Naive thymus-derived CD8-positive, alpha-beta T cell (primary cell): ENCODE results near the gene SMNDC1. TPM values are rescaled to one million over a fixed set of nuclear protein-coding genes. Genes with fewer than 3 reads are reported as not detected.
A peak's percentile ranks its signal among the peaks of the same experiment; 100 is the strongest.
"Not testable (repeated sequence)": the region's sequence is repeated elsewhere in the genome, so short reads cannot be mapped to it uniquely, and the experiment has no call there.

Source experiments
- ATAC-seq, 2 donors: fragments of 150-1000 bp; cut with Tn5 transposase in 1 of 2; sonication (Bioruptor Pico), chemical (Tn5 transposase) in 1 of 2; 1 replicate in 1 of 2; 2 replicates in 1 of 2; pipeline ENCODE4 v1.10.0; 2021; ENCODE audit warnings: mild to moderate bottlenecking in 2 of 2, moderate library complexity in 2 of 2
- POLR2A ChIA-PET: fragments of 350-600 bp; sonication (Branson Sonifier 250); formaldehyde crosslinking; loops from one replicate; lab custom pipeline; 2021; ENCODE audit warnings: antibody characterized with exemption; lab: Charles Lee
- DNase-seq, 10 donors: peaks; one replicate each; pipeline versions ENCODE4 v3.0.0 to v3.0.0-alpha.2; 2020 to 2022
- H3K27ac Mint-ChIP-seq, 10 donors: one replicate each; pipeline ENCODE4 v1.8.0; 2020 to 2022; ENCODE audit warnings: mild to moderate bottlenecking in 10 of 10, mixed read lengths in 10 of 10, moderate library complexity in 4 of 10, inconsistent platforms in 1 of 10
- H3K27me3 Mint-ChIP-seq, 5 donors: one replicate each; pipeline ENCODE4 v1.8.0; 2021 to 2022; ENCODE audit warnings: mixed read lengths in 5 of 5
- H3K36me3 Mint-ChIP-seq, 3 donors: one replicate each; pipeline ENCODE4 v1.8.0; 2020 to 2022; ENCODE audit warnings: mixed read lengths in 3 of 3, mild to moderate bottlenecking in 2 of 3, inconsistent platforms in 1 of 3
- H3K4me1 Mint-ChIP-seq, 4 donors: one replicate each; pipeline ENCODE4 v1.8.0; 2021 to 2022; ENCODE audit warnings: mixed read lengths in 4 of 4
- H3K4me3 Mint-ChIP-seq, 10 donors: one replicate each; pipeline ENCODE4 v1.8.0; 2020 to 2022; ENCODE audit warnings: mild to moderate bottlenecking in 10 of 10, mixed read lengths in 10 of 10, moderate library complexity in 6 of 10, inconsistent platforms in 1 of 10
- H3K9me3 Mint-ChIP-seq, 9 donors: one replicate each; pipeline ENCODE4 v1.8.0; 2020 to 2022; ENCODE audit warnings: mixed read lengths in 9 of 9, mild to moderate bottlenecking in 3 of 9, inconsistent platforms in 1 of 9, moderate library complexity in 1 of 9
- polyA plus RNA-seq, 3 donors: library from polyadenylated mRNA; unstranded; fragments of 300-500 nt; fragmentation: Illumina TruSeq; gene quantifications; one replicate each; pipeline ENCODE4 v1.2.3, GENCODE V29; 2021
- total RNA-seq, 8 experiments: library from RNA in 2 of 8; stranded (reverse) in 2 of 8; gene quantifications; one replicate each; pipeline ENCODE4 v1.2.3 and lab custom pipeline; 2021 to 2026

SMNDC1 gene
- total and polyA plus RNA-seq, 5 experiments from 2014 or later: 13.0 to 39.5 (median 14.5) TPM

DNA sequence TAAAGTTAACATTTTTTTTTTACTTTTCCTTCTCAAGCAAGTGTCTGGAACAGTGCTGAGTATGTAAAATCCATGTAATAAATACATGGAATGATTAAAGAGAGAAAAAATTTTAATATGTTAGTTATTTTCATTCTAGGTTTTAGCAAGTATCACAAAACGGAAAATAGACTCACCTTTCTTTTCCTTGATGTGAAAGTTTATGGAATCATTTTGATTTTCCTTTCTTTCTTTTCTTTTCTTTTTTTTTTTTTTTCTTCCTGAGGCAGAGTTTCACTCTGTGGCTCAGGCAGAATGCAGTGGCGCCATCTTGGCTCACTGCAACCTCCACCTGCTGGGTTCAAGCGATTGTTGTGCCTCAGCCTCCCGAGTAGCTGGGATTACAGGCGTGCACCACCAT lies 28.1 kb downstream of the SMNDC1 start:
- Mint-ChIP-seq H3K27me3 (no peaks in the 10 kb centered on the region), H3K4me3 (no peak overlapping the region), H3K9me3 (no peaks in the 10 kb centered on the region), H3K36me3 (peaks cover 0 to 17% (median 4%) of the 10 kb centered on the region in 3 donors), H3K27ac (no peak overlapping the region), H3K4me1 (peaks cover 12 to 32% (median 23%) of the 10 kb centered on the region in 4 donors)
- DNase-seq (no peak), ATAC-seq (no peak)
- POLR2A ChIA-PET: no interaction called here

DNA sequence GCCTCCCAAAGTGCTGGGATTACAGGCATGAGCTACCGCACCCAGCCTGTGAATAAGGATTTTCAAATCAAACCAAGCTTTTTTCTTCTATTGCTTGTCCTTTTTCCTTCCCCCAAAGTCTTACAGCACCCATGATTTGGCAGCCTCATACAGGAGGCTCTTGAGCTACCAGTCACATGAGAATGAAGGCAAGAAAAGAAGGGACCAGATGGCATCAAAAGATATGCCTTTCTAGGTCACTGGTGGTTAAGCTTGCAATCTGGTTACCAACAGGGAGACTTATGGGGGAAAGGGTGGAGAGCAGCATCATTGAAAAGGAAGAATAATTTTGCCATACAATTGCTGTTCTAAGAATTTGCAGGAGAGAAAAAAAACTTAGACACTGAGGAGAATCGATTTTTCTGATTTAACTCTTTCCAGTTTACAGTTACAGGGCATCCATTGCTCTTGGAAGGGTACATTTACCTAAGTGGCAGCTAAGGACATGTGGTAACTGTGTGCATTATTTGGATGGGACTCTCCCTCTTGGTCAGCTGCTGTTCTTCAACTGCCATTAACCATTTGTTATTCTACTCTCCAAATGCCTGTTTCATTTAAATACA lies 29.5 kb downstream of the SMNDC1 start:
- no peak for DNase-seq
- no peaks in the 10 kb centered on the region for H3K9me3 Mint-ChIP-seq
- H3K4me1 Mint-ChIP-seq: peaks cover 14 to 35% (median 25%) of the 10 kb centered on the region in 4 donors
- POLR2A ChIA-PET: no interaction called here
- H3K36me3 Mint-ChIP-seq: peaks cover 0 to 6% (median 3%) of the 10 kb centered on the region in 3 donors
- no peaks in the 10 kb centered on the region for H3K27me3 Mint-ChIP-seq
- H3K4me3 Mint-ChIP-seq: no peak overlapping the region
- ATAC-seq: no peak
- peak overlapping the region in 1 of 10 donors; percentile 63 for H3K27ac Mint-ChIP-seq

DNA sequence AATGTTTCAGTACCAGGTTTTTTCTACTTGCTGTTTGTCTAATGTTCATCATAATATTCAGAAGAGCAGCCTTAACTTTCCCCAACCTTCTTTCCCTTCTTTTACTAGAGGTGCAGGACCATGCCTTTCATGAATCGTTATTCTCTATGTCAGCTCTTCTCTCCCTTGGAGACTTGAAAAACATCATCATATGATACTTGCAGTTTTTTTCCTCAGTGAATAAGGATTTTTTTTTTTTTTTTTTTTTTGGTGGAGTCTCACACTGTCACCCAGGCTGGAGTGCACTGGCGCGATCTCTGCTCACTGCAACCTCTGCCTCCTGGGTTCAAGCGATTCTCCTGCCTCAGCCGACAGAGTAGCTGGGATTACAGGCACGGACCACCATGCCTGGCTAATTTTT lies 30.1 kb downstream of the SMNDC1 start:
- no peaks in the 10 kb centered on the region for H3K9me3 Mint-ChIP-seq
- POLR2A ChIA-PET: interaction anchor here (0.6 to 0.7 kb wide), 2 partner anchors 33 to 363 kb away, joined by 4 read pairs; no protein-coding TSS in a partner anchor
- no peaks in the 10 kb centered on the region for H3K27me3 Mint-ChIP-seq
- H3K4me1 Mint-ChIP-seq: peaks cover 15 to 39% (median 27%) of the 10 kb centered on the region in 4 donors
- H3K27ac Mint-ChIP-seq: peak overlapping the region in 1 of 10 donors; percentile 13
- ATAC-seq (no peak), DNase-seq (no peak)
- H3K4me3 Mint-ChIP-seq: no peak overlapping the region
- peaks cover 0 to 2% (median under 1%) of the 10 kb centered on the region in 3 donors for H3K36me3 Mint-ChIP-seq

DNA sequence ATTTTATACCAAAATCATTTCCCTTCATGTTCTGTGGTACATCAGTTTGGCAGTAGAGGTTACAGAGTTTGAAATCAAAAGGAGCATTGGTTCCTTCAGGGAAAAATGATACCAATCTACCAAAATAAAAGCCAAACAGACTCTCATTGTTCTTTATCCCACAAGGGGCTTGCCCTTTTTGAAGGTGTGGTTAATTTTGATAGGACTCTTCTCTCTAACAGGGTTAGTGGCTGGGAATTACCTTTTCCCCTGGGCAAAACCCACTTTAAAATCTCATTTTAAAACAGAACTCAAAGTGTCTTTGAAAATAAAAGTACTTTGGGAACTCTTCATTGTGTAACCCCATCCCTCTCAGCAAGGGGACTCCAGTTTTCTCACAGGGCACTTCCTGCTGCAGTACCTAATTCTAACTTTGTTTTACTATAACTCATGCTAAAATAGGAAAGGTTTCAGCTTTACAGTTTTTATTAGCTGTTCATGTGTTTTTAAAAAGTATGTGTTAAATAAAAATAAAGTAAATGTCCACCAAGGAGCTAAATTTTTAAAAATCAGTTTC lies 30.6 kb downstream of the SMNDC1 start:
- Mint-ChIP-seq H3K9me3 (no peaks in the 10 kb centered on the region), H3K27ac (peak overlapping the region in 3 of 10 donors; percentile 4 to 44 (median 32)), H3K4me3 (peak overlapping the region in 2 of 10 donors; percentile 28 to 46), H3K4me1 (peaks cover 20 to 41% (median 31%) of the 10 kb centered on the region in 4 donors), H3K36me3 (no peaks in the 10 kb centered on the region), H3K27me3 (no peaks in the 10 kb centered on the region)
- DNase-seq: no peak
- peak in 1 of 2 donors; percentile 15 for ATAC-seq
- POLR2A ChIA-PET: interaction anchor here (0.6 to 0.7 kb wide), 2 partner anchors 33 to 362 kb away, joined by 4 read pairs; no protein-coding TSS in a partner anchor

DNA sequence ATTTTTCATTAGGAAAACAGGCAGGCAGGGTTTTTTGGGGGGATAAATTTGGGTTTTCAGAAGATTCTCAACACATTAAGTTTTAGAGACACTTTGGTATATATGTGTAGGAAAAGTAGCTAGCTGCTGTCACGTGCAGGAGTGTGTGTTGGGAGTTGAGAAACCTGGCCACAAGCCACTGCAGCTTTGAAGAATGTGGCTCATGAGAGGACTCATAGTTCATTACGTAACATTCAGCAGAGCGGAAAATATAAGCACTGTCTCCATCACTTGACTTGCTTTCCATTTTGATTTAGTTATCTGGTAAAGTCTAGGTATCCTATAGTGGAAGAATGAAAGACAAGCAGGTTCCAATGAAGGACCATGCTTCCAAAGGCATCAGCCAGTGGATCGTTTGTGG lies 31.2 kb downstream of the SMNDC1 start:
- H3K27ac Mint-ChIP-seq: peak overlapping the region in 5 of 10 donors; percentile 0 to 64 (median 32)
- H3K9me3 Mint-ChIP-seq: no peaks in the 10 kb centered on the region
- DNase-seq (peak in 9 of 10 donors; percentile 10 to 65 (median 25)), ATAC-seq (peak; percentile 80 to 88)
- H3K4me3 Mint-ChIP-seq: peak overlapping the region in 7 of 10 donors; percentile 4 to 85 (median 48)
- H3K36me3 Mint-ChIP-seq: no peaks in the 10 kb centered on the region
- no peaks in the 10 kb centered on the region for H3K27me3 Mint-ChIP-seq
- peaks cover 24 to 42% (median 34%) of the 10 kb centered on the region in 4 donors for H3K4me1 Mint-ChIP-seq
- POLR2A ChIA-PET: no interaction called here

DNA sequence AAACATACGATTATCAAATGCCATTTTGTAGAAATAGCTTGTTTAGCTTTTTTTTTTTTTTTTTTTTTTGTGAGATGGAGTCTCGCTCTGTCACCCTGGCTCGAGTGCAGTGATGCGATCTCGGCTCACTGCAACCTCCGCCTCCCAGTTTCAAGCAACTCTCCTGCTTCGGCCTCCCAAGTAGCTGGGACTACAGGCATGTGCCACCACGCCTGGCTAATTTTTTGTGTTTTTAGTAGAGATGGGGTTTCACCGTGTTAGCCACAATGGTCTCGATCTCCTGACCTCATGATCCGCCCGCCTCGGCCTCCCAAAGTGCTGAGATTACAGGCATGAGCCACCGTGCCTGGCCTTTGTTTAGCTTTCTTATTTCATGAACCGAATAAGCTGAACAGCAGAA lies 31.7 kb downstream of the SMNDC1 start:
- ATAC-seq, H3K27me3 Mint-ChIP-seq, H3K36me3 Mint-ChIP-seq, H3K9me3 Mint-ChIP-seq, DNase-seq, H3K4me3 Mint-ChIP-seq: not testable (repeated sequence)
- peak overlapping the region in 2 of 10 donors; percentile 4 to 60 for H3K27ac Mint-ChIP-seq
- POLR2A ChIA-PET: interaction anchor here (0.6 kb wide), 1 partner anchor 108 kb away, joined by 3 read pairs; no protein-coding TSS in a partner anchor
- H3K4me1 Mint-ChIP-seq: peaks cover 22 to 43% (median 33%) of the 10 kb centered on the region in 4 donors

DNA sequence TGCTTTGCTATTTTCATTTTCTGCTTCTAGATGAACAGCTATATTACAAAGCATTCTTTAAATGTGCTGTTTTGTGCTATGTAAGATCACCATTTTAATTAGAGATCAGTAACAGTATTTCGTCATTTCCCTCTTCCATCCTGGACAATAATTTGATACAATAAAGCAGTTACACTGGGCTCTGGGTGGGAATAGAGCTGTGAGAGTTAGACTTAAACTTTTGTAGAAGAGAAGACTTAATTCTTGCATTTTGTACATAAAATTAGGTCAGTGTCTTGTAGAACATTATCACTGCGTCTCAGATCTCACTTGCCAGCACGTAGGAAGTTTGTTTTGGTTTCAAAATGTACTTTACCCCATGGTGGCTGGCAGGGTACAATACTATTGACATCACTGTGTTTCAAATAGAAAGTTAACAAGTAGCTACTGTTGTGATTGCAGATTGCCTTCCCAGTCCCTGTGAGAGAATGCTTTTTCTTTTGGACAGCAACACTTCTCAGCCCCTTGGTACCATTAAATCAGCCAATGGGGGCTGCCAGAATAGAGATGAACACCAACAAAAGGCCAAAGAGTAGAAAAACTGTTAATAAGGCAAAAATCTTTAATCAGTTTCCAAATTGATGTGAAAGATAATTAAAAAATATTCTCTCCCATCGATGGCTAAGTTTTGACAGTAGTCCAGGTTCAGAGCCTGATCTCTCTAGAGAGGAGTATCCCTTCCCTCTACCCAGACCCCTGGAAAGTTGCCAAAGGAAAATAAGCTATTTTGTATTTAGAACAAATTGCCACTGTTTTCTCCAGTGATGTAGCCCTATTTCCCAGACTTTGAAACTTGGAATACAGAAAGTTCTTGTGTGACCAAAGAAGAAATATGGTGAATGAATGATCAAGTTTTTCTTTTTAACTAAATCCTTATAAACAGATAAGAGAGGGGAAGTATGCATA lies 35.1 kb downstream of the SMNDC1 start:
- DNase-seq (peak in 4 of 10 donors; percentile 1 to 32 (median 16)), ATAC-seq (peak; percentile 23 to 60)
- H3K4me3 Mint-ChIP-seq: peak overlapping the region; percentile 57 to 84 (median 70)
- no peaks in the 10 kb centered on the region for H3K36me3 Mint-ChIP-seq
- H3K27ac Mint-ChIP-seq: peak overlapping the region; percentile 6 to 95 (median 70)
- peaks cover 20 to 46% (median 29%) of the 10 kb centered on the region in 4 donors for H3K4me1 Mint-ChIP-seq
- H3K9me3 Mint-ChIP-seq: no peaks in the 10 kb centered on the region
- POLR2A ChIA-PET: no interaction called here
- H3K27me3 Mint-ChIP-seq: no peaks in the 10 kb centered on the region

DNA sequence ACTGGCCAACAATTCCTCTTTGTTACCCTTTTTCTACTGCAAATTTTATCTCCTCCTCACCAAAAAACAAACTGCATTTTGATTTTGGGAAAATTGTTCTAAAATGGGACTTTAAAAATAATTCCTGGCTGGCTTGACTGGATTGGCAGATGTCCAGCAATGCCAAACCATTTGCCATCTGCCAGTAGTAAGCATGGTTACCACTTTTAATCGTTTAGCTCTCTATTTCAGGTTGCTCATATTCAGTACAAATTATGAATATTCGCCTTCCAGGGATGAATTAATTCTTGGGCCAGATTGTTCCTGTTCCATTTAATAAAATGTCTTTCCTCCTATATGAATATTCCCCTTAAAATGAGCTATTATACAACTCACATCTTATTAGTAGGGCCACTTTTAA lies 35.7 kb downstream of the SMNDC1 start:
- Mint-ChIP-seq H3K27ac (peak overlapping the region in 5 of 10 donors; percentile 47 to 95 (median 74)), H3K9me3 (no peaks in the 10 kb centered on the region), H3K4me1 (peaks cover 20 to 40% (median 24%) of the 10 kb centered on the region in 4 donors), H3K36me3 (no peaks in the 10 kb centered on the region), H3K27me3 (no peaks in the 10 kb centered on the region), H3K4me3 (peak overlapping the region in 7 of 10 donors; percentile 66 to 84 (median 72))
- no peak for ATAC-seq
- POLR2A ChIA-PET: no interaction called here
- DNase-seq: no peak

DNA sequence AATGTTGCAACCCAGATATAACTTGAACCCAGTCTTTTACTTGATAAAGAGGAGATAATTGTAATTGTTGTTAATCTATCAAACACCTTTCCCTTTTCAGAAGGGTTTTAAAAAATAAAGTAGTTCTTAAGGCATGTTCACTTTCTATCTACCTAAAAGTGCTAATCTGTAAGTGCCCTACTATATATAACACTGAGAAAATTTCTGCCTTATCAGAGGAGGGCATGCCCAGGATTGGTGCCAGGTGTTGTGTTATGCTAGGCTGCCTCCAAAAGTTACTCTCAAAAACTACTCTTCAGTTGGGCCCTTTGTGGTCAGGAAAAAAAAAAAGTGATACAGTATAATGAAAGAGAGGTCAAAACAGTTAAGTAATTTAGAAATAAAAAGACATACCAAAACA lies 36.3 kb downstream of the SMNDC1 start:
- H3K27ac Mint-ChIP-seq: peak overlapping the region in 3 of 10 donors; percentile 17 to 71 (median 20)
- H3K4me3 Mint-ChIP-seq: peak overlapping the region in 2 of 10 donors; percentile 18 to 39
- H3K9me3 Mint-ChIP-seq: no peaks in the 10 kb centered on the region
- DNase-seq (no peak), ATAC-seq (no peak)
- POLR2A ChIA-PET: no interaction called here
- H3K36me3 Mint-ChIP-seq: no peaks in the 10 kb centered on the region
- H3K4me1 Mint-ChIP-seq: peaks cover 16 to 34% (median 19%) of the 10 kb centered on the region in 4 donors
- H3K27me3 Mint-ChIP-seq: no peaks in the 10 kb centered on the region

DNA sequence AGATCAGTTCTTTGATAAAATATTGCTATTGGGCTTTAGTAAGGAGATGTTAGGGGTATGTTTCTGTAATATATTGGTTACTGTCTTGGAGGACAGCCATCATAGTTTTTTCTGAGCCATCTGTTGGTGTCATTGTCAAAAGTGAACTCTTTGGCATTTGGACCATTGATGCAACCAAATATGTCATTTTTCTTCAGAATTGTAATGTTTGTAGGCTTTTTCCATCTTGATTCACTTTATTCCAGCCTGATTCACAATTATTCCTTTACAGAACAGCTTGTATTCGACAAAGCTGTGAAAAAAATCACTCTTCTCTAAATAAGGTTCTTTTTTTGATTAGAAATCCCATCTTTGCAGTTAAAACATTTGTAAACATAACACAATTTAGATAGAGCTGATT lies 37.4 kb downstream of the SMNDC1 start:
- H3K27me3 Mint-ChIP-seq: no peaks in the 10 kb centered on the region
- no peaks in the 10 kb centered on the region for H3K9me3 Mint-ChIP-seq
- no peak for DNase-seq
- no peaks in the 10 kb centered on the region for H3K36me3 Mint-ChIP-seq
- POLR2A ChIA-PET: no interaction called here
- no peak overlapping the region for H3K4me3 Mint-ChIP-seq
- H3K27ac Mint-ChIP-seq: peak overlapping the region in 1 of 10 donors; percentile 27
- no peak for ATAC-seq
- H3K4me1 Mint-ChIP-seq: peaks cover 11 to 31% (median 16%) of the 10 kb centered on the region in 4 donors

DNA sequence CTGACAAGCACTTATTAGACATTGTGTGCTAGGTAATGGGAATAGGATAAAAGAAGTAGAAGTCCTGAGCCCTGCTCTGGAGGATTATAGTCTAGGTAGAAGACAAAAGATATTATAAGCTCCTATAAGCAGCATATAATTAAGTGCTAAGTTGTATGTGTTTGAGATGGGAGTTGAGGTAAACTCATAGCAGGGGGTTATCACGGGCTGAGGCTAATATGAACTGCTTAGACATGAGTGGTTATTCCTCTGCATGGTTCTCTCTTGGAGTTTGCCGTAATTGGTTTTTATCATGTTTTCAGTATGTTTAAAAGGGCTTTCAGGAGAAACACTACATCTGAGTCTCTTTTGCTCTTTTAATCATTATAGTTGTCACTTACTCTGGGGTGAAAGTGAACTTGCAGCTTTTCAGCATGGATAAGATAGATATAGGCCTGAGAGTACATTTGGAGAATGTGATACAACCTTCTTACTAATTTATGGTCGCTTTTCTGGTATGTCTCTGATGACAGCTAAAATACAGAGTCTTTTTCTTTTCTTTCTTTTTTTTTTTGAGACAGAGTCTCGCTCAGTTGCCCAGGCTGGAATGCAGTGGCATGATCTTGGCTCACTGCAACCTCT lies 39.0 kb downstream of the SMNDC1 start:
- H3K4me1 Mint-ChIP-seq: peaks cover 11 to 27% (median 13%) of the 10 kb centered on the region in 4 donors

DNA sequence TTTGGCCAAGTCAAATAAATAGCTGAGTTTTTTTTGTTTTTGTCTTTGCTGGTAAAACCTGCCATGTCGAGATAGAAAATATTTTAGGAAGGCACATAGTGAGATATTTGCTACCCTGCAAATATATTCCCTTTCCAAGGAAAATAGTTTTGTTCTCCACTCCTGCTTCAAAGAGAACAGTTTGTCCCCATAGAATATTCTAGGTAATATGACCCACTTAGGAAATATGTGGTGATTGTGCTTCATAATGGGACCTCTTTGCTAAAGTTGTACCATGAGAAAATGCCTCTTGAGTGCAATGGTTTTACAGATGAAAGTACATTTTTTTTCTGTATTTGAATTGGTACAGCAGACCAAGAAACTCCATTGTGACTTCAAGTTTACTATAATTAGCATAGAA lies 41.6 kb downstream of the SMNDC1 start:
- POLR2A ChIA-PET: interaction anchor here (0.6 kb wide), 1 partner anchor 13 kb away, joined by 4 read pairs; no protein-coding TSS in a partner anchor
- Mint-ChIP-seq H3K4me1 (peaks cover 0 to 6% (median 1%) of the 10 kb centered on the region in 4 donors), H3K27me3 (no peaks in the 10 kb centered on the region), H3K9me3 (no peaks in the 10 kb centered on the region), H3K4me3 (no peak overlapping the region), H3K36me3 (no peaks in the 10 kb centered on the region), H3K27ac (no peak overlapping the region)
- no peak for ATAC-seq
- no peak for DNase-seq

More for the DNA sequence above, 39.0 kb downstream of the SMNDC1 start:
- no peak overlapping the region for H3K4me3 Mint-ChIP-seq
- no peak for DNase-seq
- ATAC-seq: no peak
- POLR2A ChIA-PET: no interaction called here
- H3K27me3 Mint-ChIP-seq: no peaks in the 10 kb centered on the region
- H3K36me3 Mint-ChIP-seq: no peaks in the 10 kb centered on the region
- H3K27ac Mint-ChIP-seq: peak overlapping the region in 1 of 10 donors; percentile 7
- H3K9me3 Mint-ChIP-seq: no peaks in the 10 kb centered on the region
